ENCODE data around the gene RABGGTA.
A peak's percentile ranks its signal among the peaks of the same experiment; 100 is the strongest.
"Not testable (repeated sequence)": the region's sequence is repeated elsewhere in the genome, so short reads cannot be mapped to it uniquely, and the experiment has no call there.

The RABGGTA gene

DNA sequence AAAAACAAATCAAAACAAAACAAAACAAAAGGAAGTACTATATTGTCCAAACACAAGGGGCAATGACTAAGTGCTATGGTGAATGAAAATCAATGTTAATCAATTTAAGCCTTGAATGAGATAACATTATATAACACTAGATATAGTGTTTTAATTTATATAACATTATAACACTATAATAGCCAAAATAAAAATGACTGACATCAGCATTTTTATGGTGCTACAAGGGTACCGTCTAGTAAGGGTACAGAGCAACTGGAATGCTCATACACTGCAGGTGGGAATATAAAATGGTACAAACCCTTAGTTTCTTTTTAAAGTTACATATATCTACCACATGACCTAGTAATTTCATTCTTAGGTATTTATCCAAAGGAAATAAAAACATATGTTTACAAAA is 44.9 kb downstream of the RABGGTA start:
- H3K27me3 ChIP-seq (ENCODE audit: insufficient read depth, low read depth), result no peaks in the 10 kb centered on the region
- H3K27ac ChIP-seq, result no peak overlapping the region
- H3K4me3 ChIP-seq (IDR thresholded peaks at IDR 0.05; ENCODE audit: insufficient read depth, low read depth, low read length), result no peak overlapping the region
- H2AFZ ChIP-seq (ENCODE audit: low read depth), result no peak overlapping the region
- H3K79me2 ChIP-seq (ENCODE audit: insufficient read depth, low read depth), result peaks cover 11% of the 10 kb centered on the region; the same call in 1 of the 2 replicates
- no peak overlapping the region for H3K4me2 ChIP-seq
- no peaks in the 10 kb centered on the region for H4K20me1 ChIP-seq (ENCODE audit: insufficient read depth)
- no peaks in the 10 kb centered on the region for H3K4me1 ChIP-seq (ENCODE audit: low read depth, poor library complexity, severe bottlenecking)
- TF ChIP-seq, protein P1, sequence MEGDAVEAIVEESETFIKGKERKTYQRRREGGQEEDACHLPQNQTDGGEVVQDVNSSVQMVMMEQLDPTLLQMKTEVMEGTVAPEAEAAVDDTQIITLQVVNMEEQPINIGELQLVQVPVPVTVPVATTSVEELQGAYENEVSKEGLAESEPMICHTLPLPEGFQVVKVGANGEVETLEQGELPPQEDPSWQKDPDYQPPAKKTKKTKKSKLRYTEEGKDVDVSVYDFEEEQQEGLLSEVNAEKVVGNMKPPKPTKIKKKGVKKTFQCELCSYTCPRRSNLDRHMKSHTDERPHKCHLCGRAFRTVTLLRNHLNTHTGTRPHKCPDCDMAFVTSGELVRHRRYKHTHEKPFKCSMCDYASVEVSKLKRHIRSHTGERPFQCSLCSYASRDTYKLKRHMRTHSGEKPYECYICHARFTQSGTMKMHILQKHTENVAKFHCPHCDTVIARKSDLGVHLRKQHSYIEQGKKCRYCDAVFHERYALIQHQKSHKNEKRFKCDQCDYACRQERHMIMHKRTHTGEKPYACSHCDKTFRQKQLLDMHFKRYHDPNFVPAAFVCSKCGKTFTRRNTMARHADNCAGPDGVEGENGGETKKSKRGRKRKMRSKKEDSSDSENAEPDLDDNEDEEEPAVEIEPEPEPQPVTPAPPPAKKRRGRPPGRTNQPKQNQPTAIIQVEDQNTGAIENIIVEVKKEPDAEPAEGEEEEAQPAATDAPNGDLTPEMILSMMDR (conservative IDR thresholded peaks at IDR 0.05; ENCODE audit: low read depth, low read length), result no peak
- H3K9ac ChIP-seq, result no peak overlapping the region
- H3K36me3 ChIP-seq (ENCODE audit: insufficient read depth), result no peaks in the 10 kb centered on the region

DNA sequence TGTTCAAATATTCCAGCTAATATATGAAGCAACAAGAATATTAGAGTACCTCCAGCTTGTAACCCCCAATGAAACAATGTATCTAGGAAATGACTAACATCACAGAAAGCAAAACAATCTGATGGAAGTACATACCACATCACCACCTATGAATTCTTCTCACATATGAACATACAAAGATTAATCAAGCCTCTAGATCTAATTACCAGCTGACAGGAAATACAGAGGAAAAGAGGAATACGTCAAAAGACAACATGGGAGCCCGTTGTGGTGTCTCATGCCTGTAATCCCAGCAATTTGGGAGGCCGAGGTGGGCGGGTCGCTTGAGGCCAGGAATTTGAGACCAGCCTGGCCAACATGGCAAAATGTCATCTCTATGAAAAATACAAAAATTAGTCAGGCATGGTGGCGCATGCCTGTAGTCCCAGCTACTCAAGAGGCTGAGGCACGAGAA is 46.8 kb downstream of the RABGGTA start:
- no peak overlapping the region for H3K9ac ChIP-seq
- H2AFZ ChIP-seq (ENCODE audit: low read depth), result no peak overlapping the region
- no peaks in the 10 kb centered on the region for H3K27me3 ChIP-seq (ENCODE audit: insufficient read depth, low read depth)
- no peak overlapping the region for H3K4me3 ChIP-seq (IDR thresholded peaks at IDR 0.05; ENCODE audit: insufficient read depth, low read depth, low read length)
- H3K79me2 ChIP-seq (ENCODE audit: insufficient read depth, low read depth), result peaks cover 5% of the 10 kb centered on the region; the same call in 1 of the 2 replicates
- no peak overlapping the region for H3K4me2 ChIP-seq
- H3K36me3 ChIP-seq (ENCODE audit: insufficient read depth), result no peaks in the 10 kb centered on the region
- H3K4me1 ChIP-seq (ENCODE audit: low read depth, poor library complexity, severe bottlenecking), result no peaks in the 10 kb centered on the region
- no peak overlapping the region for H3K27ac ChIP-seq
- H4K20me1 ChIP-seq (ENCODE audit: insufficient read depth), result no peaks in the 10 kb centered on the region
- TF ChIP-seq, protein P1 (conservative IDR thresholded peaks at IDR 0.05; ENCODE audit: low read depth, low read length), result no peak

DNA sequence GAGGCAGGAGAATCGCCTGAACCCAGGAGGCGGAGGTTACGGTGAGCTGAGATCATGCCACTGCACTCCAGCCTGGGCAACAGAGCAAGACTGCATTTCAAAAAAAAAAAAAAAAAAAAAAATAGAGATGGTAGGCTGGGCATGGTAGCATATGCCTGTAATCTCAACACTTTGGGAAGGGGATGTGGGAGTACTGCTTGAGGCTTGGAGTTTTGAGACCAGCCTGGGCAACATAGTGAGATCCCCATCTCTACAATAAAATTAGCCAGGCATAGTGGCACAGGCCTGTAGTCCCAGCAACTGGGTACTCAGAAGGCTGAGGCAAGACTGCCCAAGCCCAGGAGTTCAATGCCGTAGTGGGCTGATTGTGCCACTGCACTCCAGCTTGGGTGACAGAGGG is 48.4 kb downstream of the RABGGTA start:
- not testable (repeated sequence) for H4K20me1 ChIP-seq (ENCODE audit: insufficient read depth); H3K36me3 ChIP-seq (ENCODE audit: insufficient read depth)

DNA sequence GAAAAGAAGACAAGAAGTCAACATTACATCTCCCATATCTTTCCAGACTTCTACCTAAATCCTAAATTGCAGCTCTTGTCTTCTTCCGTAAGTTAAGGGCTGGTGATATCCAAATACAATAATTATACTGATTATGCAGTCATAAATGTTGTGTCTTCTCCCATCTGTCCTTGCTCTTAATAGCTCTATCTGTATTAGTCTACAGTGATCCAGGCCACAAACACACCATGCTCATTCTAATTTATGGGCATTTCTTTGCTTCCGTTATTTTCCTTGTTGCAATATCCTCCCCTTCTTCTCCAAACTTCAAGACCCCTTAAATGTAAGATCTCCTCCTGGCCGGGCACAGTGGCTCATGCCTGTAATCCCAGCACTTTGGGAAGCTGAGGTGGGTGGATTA is 51.9 kb downstream of the RABGGTA start:
- H3K9ac ChIP-seq, result no peak overlapping the region
- H3K4me1 ChIP-seq (ENCODE audit: low read depth, poor library complexity, severe bottlenecking), result peaks cover 11% of the 10 kb centered on the region
- H3K27ac ChIP-seq, result no peak overlapping the region
- peaks cover 5% of the 10 kb centered on the region; the same call in 1 of the 2 replicates for H3K79me2 ChIP-seq (ENCODE audit: insufficient read depth, low read depth)
- no peaks in the 10 kb centered on the region for H4K20me1 ChIP-seq (ENCODE audit: insufficient read depth)
- TF ChIP-seq, protein P1 (conservative IDR thresholded peaks at IDR 0.05; ENCODE audit: low read depth, low read length), result no peak
- H3K27me3 ChIP-seq (ENCODE audit: insufficient read depth, low read depth), result no peaks in the 10 kb centered on the region
- H3K36me3 ChIP-seq (ENCODE audit: insufficient read depth), result no peaks in the 10 kb centered on the region
- H3K4me3 ChIP-seq (IDR thresholded peaks at IDR 0.05; ENCODE audit: insufficient read depth, low read depth, low read length), result no peak overlapping the region
- H3K4me2 ChIP-seq, result no peak overlapping the region
- no peak overlapping the region for H2AFZ ChIP-seq (ENCODE audit: low read depth)

More for the DNA sequence above, 48.4 kb downstream of the RABGGTA start:
- not testable (repeated sequence) for H3K79me2 ChIP-seq (ENCODE audit: insufficient read depth, low read depth); H3K4me2 ChIP-seq; H2AFZ ChIP-seq (ENCODE audit: low read depth); H3K9ac ChIP-seq; H3K27ac ChIP-seq; H3K4me1 ChIP-seq (ENCODE audit: low read depth, poor library complexity, severe bottlenecking); H3K4me3 ChIP-seq (IDR thresholded peaks at IDR 0.05; ENCODE audit: insufficient read depth, low read depth, low read length); H3K27me3 ChIP-seq (ENCODE audit: insufficient read depth, low read depth)

DNA sequence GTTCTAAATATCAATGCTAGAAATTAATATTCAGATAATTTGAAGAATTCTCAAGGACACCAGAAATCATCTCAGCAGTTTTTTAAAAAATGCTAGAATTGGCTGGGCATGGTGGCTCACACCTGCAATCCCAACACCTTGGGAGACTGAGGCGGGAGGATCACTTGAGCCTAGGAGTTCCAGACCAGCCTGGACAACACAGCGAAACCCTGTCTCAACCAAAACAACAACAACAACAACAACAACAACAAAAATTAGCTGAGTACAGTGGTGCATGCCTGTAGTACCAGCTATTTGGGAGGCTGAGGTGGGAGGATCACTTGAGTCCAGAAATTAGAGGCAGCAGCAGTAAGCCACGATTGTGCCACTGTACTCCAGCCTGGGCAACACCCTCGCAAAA is 52.3 kb downstream of the RABGGTA start:
- H3K36me3 ChIP-seq (ENCODE audit: insufficient read depth), result no peaks in the 10 kb centered on the region
- H3K79me2 ChIP-seq (ENCODE audit: insufficient read depth, low read depth), result peaks cover 5% of the 10 kb centered on the region; the same call in 1 of the 2 replicates
- H3K27ac ChIP-seq, result no peak overlapping the region
- H2AFZ ChIP-seq (ENCODE audit: low read depth), result no peak overlapping the region
- peaks cover 16% of the 10 kb centered on the region for H3K4me1 ChIP-seq (ENCODE audit: low read depth, poor library complexity, severe bottlenecking)
- no peak overlapping the region for H3K4me3 ChIP-seq (IDR thresholded peaks at IDR 0.05; ENCODE audit: insufficient read depth, low read depth, low read length)
- TF ChIP-seq, protein P1 (conservative IDR thresholded peaks at IDR 0.05; ENCODE audit: low read depth, low read length), result no peak
- no peaks in the 10 kb centered on the region for H3K27me3 ChIP-seq (ENCODE audit: insufficient read depth, low read depth)
- H4K20me1 ChIP-seq (ENCODE audit: insufficient read depth), result no peaks in the 10 kb centered on the region
- no peak overlapping the region for H3K9ac ChIP-seq
- H3K4me2 ChIP-seq, result no peak overlapping the region

DNA sequence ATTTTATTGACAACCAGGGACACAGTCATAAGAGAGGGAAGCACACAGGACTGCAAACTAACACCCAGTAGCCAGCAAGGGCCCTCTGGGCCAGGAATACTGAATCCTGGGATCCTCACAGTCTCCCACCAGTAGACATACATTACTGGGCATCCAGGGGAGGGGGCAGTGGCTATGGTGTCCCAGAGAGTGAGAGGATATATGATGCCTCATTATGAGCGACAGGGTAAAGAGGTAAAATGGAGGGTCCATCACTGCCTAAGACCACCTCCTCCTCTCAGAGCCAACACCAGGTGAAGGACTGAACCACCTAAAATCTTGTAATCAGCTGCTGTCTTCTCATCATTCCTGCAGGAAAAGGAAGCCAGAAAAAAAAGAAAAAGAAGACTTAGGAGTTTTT is 54.5 kb downstream of the RABGGTA start:
- Histone ChIP-seq H3K4me1 (ENCODE audit: low read depth, poor library complexity, severe bottlenecking) (peaks cover 22% of the 10 kb centered on the region), H3K79me2 (ENCODE audit: insufficient read depth, low read depth) (peaks cover 10% of the 10 kb centered on the region; the same call in 1 of the 2 replicates), H3K27ac (peak overlapping the region; percentile 58; the same call in 1 of the 2 replicates)
- H3K9ac ChIP-seq; H3K27me3 ChIP-seq (ENCODE audit: insufficient read depth, low read depth); H2AFZ ChIP-seq (ENCODE audit: low read depth); H4K20me1 ChIP-seq (ENCODE audit: insufficient read depth); H3K4me2 ChIP-seq; H3K36me3 ChIP-seq (ENCODE audit: insufficient read depth); H3K4me3 ChIP-seq (IDR thresholded peaks at IDR 0.05; ENCODE audit: insufficient read depth, low read depth, low read length): not testable (repeated sequence)

All from KMS-11 (cell line).